GM12878 (cell line): ENCODE data around the gene ADGRL3. TPM values are rescaled to one million over a fixed set of nuclear protein-coding genes. Genes with fewer than 3 reads are reported as not detected.

ENCODE experiments used
- ATAC-seq: fragments of 200-7000 bp; cut with Tn5 transposase; 3 replicates; pipeline ENCODE4 v1.9.1; 2020; ENCODE audit warnings: mild to moderate bottlenecking, moderate library complexity
- BruUV-seq: library from RNA; stranded (reverse); fragments of 400-500 nt; replicated peaks from 2 replicates; lab custom pipeline; 2021; lab: Mats Ljungman, UMichigan
- CTCF ChIA-PET: fragments of 300-600 bp; sonication (Branson Sonifier 250); formaldehyde crosslinking; extraction: SDS; loops from one replicate; lab custom pipeline; 2021; ENCODE audit warnings: inconsistent platforms; lab: Yijun Ruan, JAX
- POLR2A ChIA-PET: fragments of 350-600 bp; formaldehyde crosslinking; extraction: SDS; loops from one replicate; lab custom pipeline; 2021; ENCODE audit warnings: inconsistent platforms; lab: Charles Lee
- RAD21 ChIA-PET: fragments of 300-600 bp; sonication (Branson Sonifier 250); formaldehyde crosslinking; loops from one replicate; lab custom pipeline; 2023; ENCODE audit warnings: antibody characterized with exemption; ENCODE audit not compliant: unreplicated experiment; lab: Charles Lee
- SMC1A ChIA-PET: fragments of 300-600 bp; sonication (Branson Sonifier 250); formaldehyde crosslinking; loops from one replicate; lab custom pipeline; 2023; ENCODE audit not compliant: unreplicated experiment, uncharacterized antibody; lab: Charles Lee
- DNase-seq: peaks from one replicate; pipeline ENCODE4 v3.0.0-alpha.2; 2011; ENCODE audit warnings: low read depth, low spot score
- FAIRE-seq: peaks from 3 replicates; lab custom pipeline; 2011; peaks lifted over from hg19 to GRCh38; lab: Jason Lieb, UNC
- H2AFZ ChIP-seq: 2 replicates; pipeline ENCODE4 v1.6.0; 2011; ENCODE audit warnings: low read depth, low read length, control low read depth; ENCODE audit not compliant: control insufficient read depth
- H3K27ac ChIP-seq: 2 replicates; pipeline ENCODE4 v1.5.1; 2011; ENCODE audit warnings: control low read depth; ENCODE audit not compliant: control insufficient read depth, insufficient read depth
- H3K27me3 ChIP-seq, 2 experiments: replicated peaks in 1 of 2; 2 replicates each; pipeline versions ENCODE4 v1.6.0 to v1.6.1; 2011; ENCODE audit warnings: low read length in 1 of 2; ENCODE audit not compliant: control insufficient read depth in 2 of 2, insufficient read depth in 2 of 2
- H3K36me3 ChIP-seq, 2 experiments: 2 replicates each; pipeline ENCODE4 v1.5.1; 2011; ENCODE audit warnings: low read length in 1 of 2; ENCODE audit not compliant: control insufficient read depth in 2 of 2, insufficient read depth in 2 of 2
- H3K4me1 ChIP-seq: 2 replicates; pipeline ENCODE4 v1.6.1; 2011; ENCODE audit warnings: mild to moderate bottlenecking, low read length, moderate library complexity, mixed read lengths; ENCODE audit not compliant: control insufficient read depth, insufficient read depth
- H3K4me2 ChIP-seq: 2 replicates; pipeline ENCODE4 v1.6.0; 2011; ENCODE audit warnings: control low read depth; ENCODE audit not compliant: control insufficient read depth, insufficient read depth
- H3K4me3 ChIP-seq: fragments of 200-600 bp; sonication (generic); 2 replicates; pipeline ENCODE4 v1.5.1; 2016
- H3K79me2 ChIP-seq: 2 replicates; pipeline ENCODE4 v1.6.0; 2011; ENCODE audit warnings: low read length; ENCODE audit not compliant: control insufficient read depth, insufficient read depth
- H3K9ac ChIP-seq: 2 replicates; pipeline ENCODE4 v1.8.0; 2011; ENCODE audit warnings: low read length, control low read depth, mixed read lengths; ENCODE audit not compliant: control insufficient read depth, insufficient read depth
- H3K9me3 ChIP-seq: replicated peaks from 3 replicates; pipeline ENCODE4 v1.5.1; 2011; ENCODE audit warnings: mild to moderate bottlenecking, low read length; ENCODE audit not compliant: control insufficient read depth, insufficient read depth
- H4K20me1 ChIP-seq: 2 replicates; pipeline ENCODE4 v1.6.0; 2011; ENCODE audit not compliant: control insufficient read depth, insufficient read depth
- CBX5 ChIP-seq: sonication (generic); IDR thresholded peaks from 2 replicates; pipeline ENCODE4 v1.6.1; 2016; ENCODE audit warnings: low read depth, moderate library complexity, mild to moderate bottlenecking, inconsistent platforms
- FOS ChIP-seq: IDR thresholded peaks from 3 replicates; pipeline ENCODE4 v1.6.1; 2011; ENCODE audit warnings: borderline replicate concordance; ENCODE audit not compliant: insufficient read length; ENCODE audit errors: extremely low read depth
- IKZF2 ChIP-seq, 2 experiments: fragments of 450-650 bp; IDR thresholded peaks; 2 replicates each; pipeline ENCODE4 v1.6.1; 2017; ENCODE audit warnings: mild to moderate bottlenecking in 2 of 2, moderate library complexity in 2 of 2
- JUNB ChIP-seq: IDR thresholded peaks from 2 replicates; pipeline ENCODE4 v1.6.1; 2016; ENCODE audit warnings: antibody characterized with exemption, mild to moderate bottlenecking
- MTA2 ChIP-seq: fragments of 450-650 bp; IDR thresholded peaks from 2 replicates; pipeline ENCODE4 v1.6.1; 2016; ENCODE audit warnings: low read depth, mild to moderate bottlenecking, moderate library complexity
- MYC ChIP-seq: IDR thresholded peaks from 2 replicates; pipeline ENCODE4 v1.6.1; 2011; ENCODE audit warnings: mild to moderate bottlenecking, low read length, moderate library complexity, inconsistent platforms; ENCODE audit not compliant: insufficient read depth, insufficient replicate concordance, insufficient read length, severe bottlenecking
- NBN ChIP-seq: fragments of 450-650 bp; IDR thresholded peaks from 2 replicates; pipeline ENCODE4 v1.6.1; 2016
- NRF1 ChIP-seq: conservative IDR thresholded peaks from 2 replicates; pipeline ENCODE4 v1.6.1; 2011; ENCODE audit warnings: mild to moderate bottlenecking, low read depth, low read length, improper control_type of control experiment
- SKIL ChIP-seq: fragments of 450-650 bp; IDR thresholded peaks from 2 replicates; pipeline ENCODE4 v1.6.1; 2017; ENCODE audit warnings: mild to moderate bottlenecking, low read depth, inconsistent platforms; ENCODE audit not compliant: poor library complexity, severe bottlenecking
- SMC3 ChIP-seq: IDR thresholded peaks from 2 replicates; pipeline ENCODE4 v1.6.1; 2011; ENCODE audit warnings: low read length, improper control_type of control experiment, borderline replicate concordance
- TCF7 ChIP-seq: IDR thresholded peaks from 2 replicates; pipeline ENCODE4 v1.6.1; 2014; ENCODE audit warnings: antibody characterized with exemption, borderline replicate concordance
- ZBED1 ChIP-seq: IDR thresholded peaks from 2 replicates; pipeline ENCODE4 v1.6.1; 2016; ENCODE audit warnings: borderline replicate concordance
- WGBS: methylation state at CpG from one replicate; pipeline ENCODE4 v1.1.6; 2016; ENCODE audit warnings: low lambda C conversion rate; ENCODE audit not compliant: insufficient replicate concordance, insufficient coverage; ENCODE audit errors: missing lambda C conversion rate; 5-methylcytosine and 5-hydroxymethylcytosine counted together
- in situ Hi-C: fragments of 300-500 bp; cut with MboI; formaldehyde crosslinking; loops from 9 replicates; pipeline ENCODE4 v1.14.3; 2018; ENCODE audit warnings: mixed read lengths
- intact Hi-C: fragments of 100-400 bp; cut with micrococcal nuclease; formaldehyde crosslinking; loops from one replicate; pipeline ENCODE4 v1.14.2; 2022; ENCODE audit not compliant: unreplicated experiment
- polyA plus RNA-seq, 11 experiments: library from polyadenylated mRNA; depleted of rRNA in 4 of 11; unstranded in 6 of 11; stranded (reverse) in 5 of 11; fragments of >200 nt; fragmentation: Nextera tagmentation in 4 of 11; fragmentation: Illumina TruSeq in 1 of 11; extraction: Ambion mirVana in 4 of 11; extraction: Trizol in 1 of 11; gene quantifications; 1 replicate in 1 of 11; 2 replicates in 10 of 11; pipeline versions ENCODE4 v1.2.1 to v1.2.3, GENCODE V29; 2011 to 2016; ENCODE audit warnings: inconsistent platforms in 2 of 11, missing spikeins in 2 of 11, low read depth in 1 of 11
- total RNA-seq, 4 experiments: library from RNA; depleted of rRNA in 3 of 4; stranded (reverse); fragments of >200 nt in 3 of 4; fragmentation: Illumina TruSeq in 1 of 4; extraction: Trizol in 1 of 4; gene quantifications; 2 replicates each; pipeline versions ENCODE4 v1.2.1 to v1.2.3, GENCODE V29; 2013 to 2021

ADGRL3 gene
- total and polyA plus RNA-seq, 10 of the 15 experiments (the other 5 are each of a cell fraction or from before 2014, with no cell fraction given), result 1.1 TPM; not detected in 9

GRCh38 chr4:61193863-61194262 is 6.3 kb upstream of the ADGRL3 start:
- no peak overlapping the region for H3K4me3 ChIP-seq
- H3K9ac ChIP-seq, result no peak overlapping the region
- no peak overlapping the region for H2AFZ ChIP-seq
- no peak for FAIRE-seq
- intact Hi-C loops, result no loop called here
- TF ChIP-seq JUNB (no peak), TCF7 (no peak), CBX5 (no peak), MTA2 (no peak), MYC (no peak), SKIL (no peak), FOS (no peak), NBN (no peak), SMC3 (no peak), NRF1 (no peak), IKZF2 (IDR thresholded peaks at IDR 0.05) (no peak), ZBED1 (no peak)
- no peaks in the 10 kb centered on the region for H3K4me1 ChIP-seq
- ChIA-PET RAD21 (interaction anchor here (0.8 kb wide), 1 partner anchor 37 kb away, joined by 3 read pairs; no protein-coding TSS in a partner anchor), SMC1A (no interaction called here), CTCF (no interaction called here), POLR2A (no interaction called here)
- no TSS peak for BruUV-seq
- H4K20me1 ChIP-seq, result no peaks in the 10 kb centered on the region
- H3K4me2 ChIP-seq, result no peak overlapping the region
- no peak for DNase-seq
- H3K27ac ChIP-seq, result no peak overlapping the region
- ATAC-seq, result no peak
- in situ Hi-C loops, result no loop called here
- no peaks in the 10 kb centered on the region for H3K9me3 ChIP-seq
- H3K27me3 ChIP-seq, result no peaks in the 10 kb centered on the region
- 52% methylated on average over 4 of the region's 4 CpGs for WGBS
- no peaks in the 10 kb centered on the region for H3K79me2 ChIP-seq
- no peaks in the 10 kb centered on the region for H3K36me3 ChIP-seq
